Measurements from ENCODE around the gene SLC16A3. TPM values are rescaled to one million over a fixed set of nuclear protein-coding genes. Genes with fewer than 3 reads are reported as not detected.
A peak's percentile ranks its signal among the peaks of the same experiment; 100 is the strongest.

Gene SLC16A3
- total RNA-seq, 4 donors from 2014 or later, result 42.1 to 75.5 (median 44.2) TPM

DNA sequence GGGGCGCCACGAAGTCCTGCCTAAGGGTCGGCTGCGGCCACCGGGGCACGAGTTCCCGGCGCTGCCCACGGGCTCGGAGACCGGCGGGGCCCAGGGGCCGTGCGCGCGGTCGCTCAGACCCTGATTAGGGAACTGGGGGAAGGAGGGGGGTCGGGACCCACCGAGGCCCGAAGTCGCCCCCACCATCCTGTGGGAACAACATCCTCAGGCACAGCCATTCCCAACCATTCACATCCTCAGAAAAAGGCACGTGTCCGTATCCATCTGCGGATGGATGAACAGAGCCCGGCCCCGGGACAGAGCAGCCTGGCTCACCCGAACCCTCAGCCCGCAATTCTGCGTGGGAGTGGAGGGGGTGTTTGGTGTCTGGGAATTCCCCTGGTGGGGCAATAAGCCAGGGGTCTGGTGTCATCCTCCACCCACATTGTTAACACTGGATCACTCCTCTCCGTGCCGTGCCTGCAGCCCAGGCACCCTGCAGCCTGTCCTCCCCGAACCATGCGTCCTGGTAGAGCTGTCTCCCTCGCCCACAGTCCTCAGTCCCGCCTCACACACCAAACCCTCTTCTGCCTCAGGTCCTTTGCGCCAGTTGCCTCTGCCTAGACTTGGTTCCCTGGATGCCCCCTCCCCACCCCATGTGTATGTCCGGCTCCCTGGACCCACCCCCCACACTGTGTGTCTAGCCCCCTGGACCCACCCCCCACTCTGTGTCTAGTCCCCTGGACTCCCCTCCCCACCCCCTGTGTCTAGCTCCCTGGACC, 15.4 kb upstream of the SLC16A3 start:
- Histone ChIP-seq H3K36me3 (no peaks in the 10 kb centered on the region), H3K4me3 (replicated peaks in 1 of 3) (peak overlapping the region; percentile 23 to 95 (median 66)), H3K4me1 (peaks cover 24 to 37% of the 10 kb centered on the region in 2 donors), H3K9me3 (no peaks in the 10 kb centered on the region), H3K27ac (peak overlapping the region; percentile 81 to 86 (median 84)), H3K27me3 (no peaks in the 10 kb centered on the region)
- intact Hi-C loops (cut with DNase I), result no loop called here
- no peak for TF ChIP-seq POLR2A (IDR thresholded peaks at IDR 0.05)
- TF ChIP-seq, protein P1, sequence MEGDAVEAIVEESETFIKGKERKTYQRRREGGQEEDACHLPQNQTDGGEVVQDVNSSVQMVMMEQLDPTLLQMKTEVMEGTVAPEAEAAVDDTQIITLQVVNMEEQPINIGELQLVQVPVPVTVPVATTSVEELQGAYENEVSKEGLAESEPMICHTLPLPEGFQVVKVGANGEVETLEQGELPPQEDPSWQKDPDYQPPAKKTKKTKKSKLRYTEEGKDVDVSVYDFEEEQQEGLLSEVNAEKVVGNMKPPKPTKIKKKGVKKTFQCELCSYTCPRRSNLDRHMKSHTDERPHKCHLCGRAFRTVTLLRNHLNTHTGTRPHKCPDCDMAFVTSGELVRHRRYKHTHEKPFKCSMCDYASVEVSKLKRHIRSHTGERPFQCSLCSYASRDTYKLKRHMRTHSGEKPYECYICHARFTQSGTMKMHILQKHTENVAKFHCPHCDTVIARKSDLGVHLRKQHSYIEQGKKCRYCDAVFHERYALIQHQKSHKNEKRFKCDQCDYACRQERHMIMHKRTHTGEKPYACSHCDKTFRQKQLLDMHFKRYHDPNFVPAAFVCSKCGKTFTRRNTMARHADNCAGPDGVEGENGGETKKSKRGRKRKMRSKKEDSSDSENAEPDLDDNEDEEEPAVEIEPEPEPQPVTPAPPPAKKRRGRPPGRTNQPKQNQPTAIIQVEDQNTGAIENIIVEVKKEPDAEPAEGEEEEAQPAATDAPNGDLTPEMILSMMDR (IDR thresholded peaks at IDR 0.05), result no peak
- 11 to 42% methylated on average over 8 to 28 of the region's 37 CpGs for WGBS, 2 donors
- peak; percentile 44 to 50 for DNase-seq

DNA sequence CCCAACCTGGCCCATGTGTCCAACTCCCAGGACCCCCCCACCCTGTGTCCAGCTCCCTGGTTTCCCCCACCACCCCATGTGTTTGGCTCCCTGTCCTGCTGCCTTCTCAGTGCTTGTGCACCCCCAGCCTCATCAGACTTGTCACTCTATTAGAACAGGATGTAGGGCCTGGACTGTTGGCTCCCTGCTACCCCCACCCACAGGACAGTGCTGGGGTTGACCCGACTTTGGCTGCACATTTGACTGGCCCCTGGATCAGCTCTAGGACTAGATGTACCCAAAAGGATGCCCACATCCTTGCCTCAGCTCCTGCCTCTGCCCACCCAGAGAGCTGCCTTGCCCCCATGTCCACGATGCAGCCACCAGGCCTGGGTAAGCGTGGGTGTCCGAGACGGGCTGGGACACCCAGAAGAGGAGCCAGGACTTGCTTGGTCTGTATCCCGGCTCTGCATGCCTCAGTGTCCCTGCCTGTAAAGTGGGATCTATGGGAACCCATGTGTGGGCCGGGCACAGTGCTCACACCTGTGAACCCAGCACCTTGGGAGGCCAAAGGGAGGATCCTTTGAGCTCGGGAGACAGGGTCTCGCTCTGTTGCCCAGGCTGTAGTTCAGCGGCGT, 14.7 kb upstream of the SLC16A3 start:
- Histone ChIP-seq H3K4me3 (replicated peaks in 1 of 3) (no peak overlapping the region), H3K27ac (no peak overlapping the region), H3K27me3 (no peaks in the 10 kb centered on the region), H3K36me3 (no peaks in the 10 kb centered on the region), H3K4me1 (peaks cover 24 to 37% of the 10 kb centered on the region in 2 donors), H3K9me3 (no peaks in the 10 kb centered on the region)
- intact Hi-C loops (cut with DNase I), result no loop called here
- DNase-seq, result no peak
- WGBS, 2 donors, result 84 to 89% methylated on average over 5 to 10 of the region's 11 CpGs
- TF ChIP-seq POLR2A (IDR thresholded peaks at IDR 0.05), result no peak
- TF ChIP-seq, protein P1 (IDR thresholded peaks at IDR 0.05), result no peak

DNA sequence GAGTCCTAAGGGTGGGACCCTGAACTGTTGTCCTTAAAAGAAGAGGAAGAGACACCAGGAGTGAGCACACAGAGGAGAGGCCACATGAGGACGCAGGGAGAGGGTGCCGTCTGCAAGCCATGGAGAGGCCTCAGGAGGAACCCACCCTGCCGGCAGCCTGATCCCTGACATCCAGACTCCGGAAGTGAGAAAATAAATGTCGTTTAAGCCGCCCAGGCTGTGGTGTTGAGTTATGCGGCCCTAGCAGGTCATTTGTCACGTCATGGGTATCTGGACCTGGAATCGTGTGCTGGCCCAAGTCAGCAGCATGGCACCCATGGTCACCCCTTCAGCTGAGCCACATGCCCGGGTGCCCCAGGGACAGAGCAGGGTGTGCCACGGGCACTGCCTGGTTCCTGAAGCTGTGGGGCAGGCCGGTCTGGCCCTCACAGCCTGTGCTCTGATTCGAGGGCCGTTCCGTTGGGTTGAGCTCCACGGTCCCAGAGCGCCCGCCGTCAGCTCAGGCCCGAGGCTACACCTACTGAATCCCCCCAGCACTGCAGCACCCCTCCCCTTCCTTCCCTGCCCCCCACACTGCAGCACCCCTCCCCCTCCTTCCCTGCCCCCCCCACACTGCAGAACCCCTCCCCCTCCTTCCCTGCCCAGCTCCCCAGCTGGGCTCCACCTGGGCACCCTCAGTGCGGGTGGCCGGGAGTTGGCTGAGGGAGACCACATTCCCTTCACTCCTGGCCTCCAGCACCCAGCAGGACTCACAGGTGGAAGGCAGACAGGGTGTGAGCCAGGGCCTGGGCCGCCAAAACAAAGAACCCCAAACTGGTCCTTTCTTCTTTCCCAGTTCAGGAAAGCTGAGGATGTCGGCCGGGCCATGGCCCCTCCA, 13.5 kb upstream of the SLC16A3 start:
- WGBS, 2 donors, result 73 to 84% methylated on average over 19 to 22 of the region's 25 CpGs
- no peaks in the 10 kb centered on the region for H3K27me3 ChIP-seq
- H3K27ac ChIP-seq, result no peak overlapping the region
- H3K36me3 ChIP-seq, result no peaks in the 10 kb centered on the region
- TF ChIP-seq, protein P1 (IDR thresholded peaks at IDR 0.05), result no peak
- TF ChIP-seq POLR2A (IDR thresholded peaks at IDR 0.05), result no peak
- H3K9me3 ChIP-seq, result no peaks in the 10 kb centered on the region
- no peak overlapping the region for H3K4me3 ChIP-seq (replicated peaks in 1 of 3)
- no peak for DNase-seq
- H3K4me1 ChIP-seq, result peaks cover 24 to 37% of the 10 kb centered on the region in 2 donors
- intact Hi-C loops (cut with DNase I), result no loop called here

DNA sequence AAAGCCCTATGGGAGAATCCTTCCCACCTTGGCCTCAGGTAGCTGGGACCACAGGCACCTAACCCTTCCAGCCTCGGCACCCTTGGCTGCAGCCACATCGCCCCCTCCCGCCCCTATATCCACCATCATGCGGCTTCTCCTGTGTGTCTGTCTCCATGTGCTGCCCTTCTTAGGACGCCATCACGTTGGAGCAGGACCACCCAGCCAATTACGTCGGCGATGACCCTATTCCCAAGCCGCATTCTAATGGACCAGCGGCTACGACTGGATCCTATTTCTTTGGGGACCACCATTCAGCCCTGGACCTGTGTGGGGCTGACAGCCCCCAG, 12.9 kb upstream of the SLC16A3 start:
- Histone ChIP-seq H3K27ac (peak overlapping the region; percentile 65 to 81 (median 75)), H3K27me3 (no peaks in the 10 kb centered on the region), H3K4me3 (replicated peaks in 1 of 3) (no peak overlapping the region), H3K4me1 (peaks cover 24 to 37% of the 10 kb centered on the region in 2 donors), H3K36me3 (no peaks in the 10 kb centered on the region), H3K9me3 (no peaks in the 10 kb centered on the region)
- DNase-seq, result no peak
- 92 to 93% methylated on average over 12 of the region's 12 CpGs for WGBS, 2 donors
- TF ChIP-seq, protein P1 (IDR thresholded peaks at IDR 0.05), result no peak
- no peak for TF ChIP-seq POLR2A (IDR thresholded peaks at IDR 0.05)
- intact Hi-C loops (cut with DNase I), result no loop called here
